ENCODE measurements around the gene MYO6. TPM values are rescaled to one million over a fixed set of nuclear protein-coding genes. Genes with fewer than 3 reads are reported as not detected.
A peak's percentile ranks its signal among the peaks of the same experiment; 100 is the strongest.

The MYO6 gene
- total and polyA plus RNA-seq, 2 experiments from 2014 or later: 10.9 to 24.2 TPM

DNA sequence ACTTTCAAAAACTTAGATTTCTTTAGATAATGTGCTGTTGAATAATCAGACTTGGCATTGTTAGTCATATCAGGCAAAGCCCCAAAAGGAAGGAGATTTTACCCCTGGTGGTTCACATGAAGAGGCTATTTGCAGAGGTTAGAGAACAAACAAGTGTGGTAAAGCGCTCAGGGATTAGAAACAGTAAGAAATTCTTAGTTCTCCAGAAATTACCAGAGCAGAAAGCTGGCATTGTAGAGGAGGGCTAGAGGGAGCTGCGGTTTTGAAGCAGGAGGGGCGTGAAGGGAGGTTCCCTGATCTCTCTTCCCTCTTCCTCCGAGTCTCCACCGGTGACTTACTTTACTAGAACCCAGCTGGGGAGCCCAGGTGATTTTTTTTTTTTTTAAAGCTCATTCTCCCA lies 10.2 kb downstream of the MYO6 start:
- peak overlapping the region; percentile 1; the same call in 1 of the 2 replicates for H2AFZ ChIP-seq
- WGBS, 2 experiments (ENCODE audit: low coverage in 1 of 2, low lambda C conversion rate in 2 of 2, missing lambda C conversion rate in 2 of 2): 39 to 47% methylated on average over 5 of the region's 5 CpGs
- H3K9me3 ChIP-seq (ENCODE audit: low read depth): no peaks in the 10 kb centered on the region
- TF ChIP-seq EZH2phosphoT487 (IDR thresholded peaks at IDR 0.05; ENCODE audit: insufficient read depth, low read depth) (no peak), EZH2 (IDR thresholded peaks at IDR 0.05; ENCODE audit: insufficient read depth, poor library complexity, severe bottlenecking) (no peak)
- H4K20me1 ChIP-seq (ENCODE audit: insufficient read depth): 0 out of 2 replicates have a peak, but pooled peaks cover 6% of the 10 kb centered on the region
- no peaks in the 10 kb centered on the region for H3K36me3 ChIP-seq (ENCODE audit: low read depth)
- H3K4me2 ChIP-seq (ENCODE audit: unreplicated experiment): no peak overlapping the region
- no peaks in the 10 kb centered on the region for H3K9me2 ChIP-seq (ENCODE audit: insufficient read depth)
- H3F3A ChIP-seq (ENCODE audit: insufficient read depth): no peaks in the 10 kb centered on the region
- H3K79me2 ChIP-seq (ENCODE audit: insufficient read depth): peaks cover 81% of the 10 kb centered on the region
- H3K9ac ChIP-seq: no peak overlapping the region
- peak; percentile 16 for DNase-seq
- in situ Hi-C loops (cut with MboI): no loop called here
- no peak overlapping the region for H3K4me3 ChIP-seq
- H3K27ac ChIP-seq: no peak overlapping the region
- H3K4me1 ChIP-seq (ENCODE audit: insufficient read depth): peaks cover 10% of the 10 kb centered on the region; the same call in 1 of the 2 replicates
- no peaks in the 10 kb centered on the region for H3K27me3 ChIP-seq (replicated peaks; ENCODE audit: insufficient read depth)

DNA sequence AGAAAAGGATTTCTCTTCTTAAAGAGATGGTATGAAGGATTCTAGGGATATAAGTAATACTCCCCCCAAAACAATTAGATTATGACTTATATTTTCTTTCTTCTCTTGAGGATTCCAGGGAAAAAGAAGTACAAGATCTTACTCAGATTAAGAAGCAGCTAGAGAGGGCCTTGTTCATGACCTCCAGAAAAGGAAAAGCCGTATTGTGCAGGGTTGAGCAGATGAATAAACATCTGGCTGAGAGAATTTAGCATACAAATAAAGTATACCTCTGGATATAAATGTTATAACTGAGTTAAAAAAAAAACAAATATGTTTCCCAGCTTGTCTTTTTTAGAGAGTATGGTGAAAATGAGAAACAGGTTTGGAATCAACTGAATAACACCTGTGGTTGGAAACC lies 11.3 kb downstream of the MYO6 start:
- Histone ChIP-seq H3K4me3 (no peak overlapping the region), H3K9ac (no peak overlapping the region), H3K27ac (no peak overlapping the region), H3K4me1 (ENCODE audit: insufficient read depth) (peaks cover 10% of the 10 kb centered on the region; the same call in 1 of the 2 replicates), H3K4me2 (ENCODE audit: unreplicated experiment) (no peak overlapping the region), H3K36me3 (ENCODE audit: low read depth) (no peaks in the 10 kb centered on the region), H4K20me1 (ENCODE audit: insufficient read depth) (0 out of 2 replicates have a peak, but pooled peaks cover 6% of the 10 kb centered on the region), H3K9me3 (ENCODE audit: low read depth) (no peaks in the 10 kb centered on the region), H3F3A (ENCODE audit: insufficient read depth) (no peaks in the 10 kb centered on the region), H2AFZ (no peak overlapping the region), H3K9me2 (ENCODE audit: insufficient read depth) (no peaks in the 10 kb centered on the region), H3K79me2 (ENCODE audit: insufficient read depth) (peaks cover 81% of the 10 kb centered on the region), H3K27me3 (replicated peaks; ENCODE audit: insufficient read depth) (no peaks in the 10 kb centered on the region)
- DNase-seq: no peak
- in situ Hi-C loops (cut with MboI): no loop called here
- 89 to 100% methylated on average over 1 of the region's 1 CpG for WGBS, 2 experiments (ENCODE audit: low coverage in 1 of 2, low lambda C conversion rate in 2 of 2, missing lambda C conversion rate in 2 of 2)
- TF ChIP-seq EZH2phosphoT487 (IDR thresholded peaks at IDR 0.05; ENCODE audit: insufficient read depth, low read depth): no peak
- TF ChIP-seq EZH2 (IDR thresholded peaks at IDR 0.05; ENCODE audit: insufficient read depth, poor library complexity, severe bottlenecking): no peak

DNA sequence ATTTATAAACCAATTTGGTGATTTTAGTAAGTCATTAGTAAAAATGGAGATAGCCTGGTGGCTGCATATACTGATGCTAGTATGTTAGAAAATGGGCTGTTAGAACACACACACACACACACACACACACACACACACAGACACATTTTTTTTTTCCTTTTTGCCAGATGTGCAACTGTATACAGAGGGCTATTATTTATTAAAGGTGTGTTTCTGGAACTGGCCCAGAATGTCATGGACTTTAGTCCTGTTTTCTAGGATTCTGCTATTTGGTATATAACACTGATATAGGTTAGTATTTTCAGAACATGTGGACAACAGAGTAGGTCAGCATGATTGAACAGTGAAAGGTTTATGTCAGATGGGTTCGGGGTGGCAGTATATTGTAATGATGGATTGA lies 12.4 kb downstream of the MYO6 start:
- H3K4me3 ChIP-seq: no peak overlapping the region
- in situ Hi-C loops (cut with MboI): no loop called here
- TF ChIP-seq EZH2 (IDR thresholded peaks at IDR 0.05; ENCODE audit: insufficient read depth, poor library complexity, severe bottlenecking) (no peak), EZH2phosphoT487 (IDR thresholded peaks at IDR 0.05; ENCODE audit: insufficient read depth, low read depth) (no peak)
- WGBS, 2 experiments (ENCODE audit: low coverage in 1 of 2, low lambda C conversion rate in 2 of 2, missing lambda C conversion rate in 2 of 2): 84 to 85% methylated on average over 1 of the region's 1 CpG
- H2AFZ ChIP-seq: no peak overlapping the region
- peaks cover 79% of the 10 kb centered on the region for H3K79me2 ChIP-seq (ENCODE audit: insufficient read depth)
- no peaks in the 10 kb centered on the region for H3K36me3 ChIP-seq (ENCODE audit: low read depth)
- 0 out of 2 replicates have a peak, but pooled peaks cover 6% of the 10 kb centered on the region for H4K20me1 ChIP-seq (ENCODE audit: insufficient read depth)
- H3K4me1 ChIP-seq (ENCODE audit: insufficient read depth): peaks cover 10% of the 10 kb centered on the region; the same call in 1 of the 2 replicates
- no peak overlapping the region for H3K27ac ChIP-seq
- H3K27me3 ChIP-seq (replicated peaks; ENCODE audit: insufficient read depth): no peaks in the 10 kb centered on the region
- no peak for DNase-seq
- no peak overlapping the region for H3K4me2 ChIP-seq (ENCODE audit: unreplicated experiment)
- H3F3A ChIP-seq (ENCODE audit: insufficient read depth): no peaks in the 10 kb centered on the region
- H3K9me3 ChIP-seq (ENCODE audit: low read depth): no peaks in the 10 kb centered on the region
- H3K9me2 ChIP-seq (ENCODE audit: insufficient read depth): no peaks in the 10 kb centered on the region
- no peak overlapping the region for H3K9ac ChIP-seq

DNA sequence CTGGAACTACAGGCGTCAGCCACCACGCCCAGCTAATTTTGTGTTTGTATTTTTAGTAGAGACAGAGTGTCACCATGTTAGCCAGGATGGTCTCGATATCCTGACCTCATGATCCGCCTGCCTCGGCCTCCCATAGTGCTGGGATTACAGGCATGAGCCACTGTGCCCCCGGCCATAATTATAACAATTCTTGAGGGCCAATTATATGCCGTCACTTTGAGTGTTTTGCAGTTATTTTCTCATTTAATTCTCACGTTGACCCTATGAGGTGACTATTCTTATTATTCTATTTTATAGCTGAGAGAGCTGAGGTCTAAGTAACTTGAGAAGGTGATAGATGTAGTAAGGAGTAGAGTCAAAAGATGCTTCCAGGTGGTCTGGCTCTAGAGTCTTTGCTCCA lies 13.0 kb downstream of the MYO6 start:
- in situ Hi-C loops (cut with MboI): no loop called here
- Histone ChIP-seq H3K36me3 (ENCODE audit: low read depth) (no peaks in the 10 kb centered on the region), H3K9me3 (ENCODE audit: low read depth) (no peaks in the 10 kb centered on the region), H3K27ac (no peak overlapping the region), H3K9me2 (ENCODE audit: insufficient read depth) (no peaks in the 10 kb centered on the region), H3F3A (ENCODE audit: insufficient read depth) (no peaks in the 10 kb centered on the region), H3K4me3 (no peak overlapping the region), H3K9ac (no peak overlapping the region), H2AFZ (no peak overlapping the region), H3K27me3 (replicated peaks; ENCODE audit: insufficient read depth) (no peaks in the 10 kb centered on the region), H3K79me2 (ENCODE audit: insufficient read depth) (peaks cover 78% of the 10 kb centered on the region), H3K4me1 (ENCODE audit: insufficient read depth) (peaks cover 10% of the 10 kb centered on the region; the same call in 1 of the 2 replicates), H4K20me1 (ENCODE audit: insufficient read depth) (0 out of 2 replicates have a peak, but pooled peaks cover 6% of the 10 kb centered on the region), H3K4me2 (ENCODE audit: unreplicated experiment) (no peak overlapping the region)
- no peak for DNase-seq
- TF ChIP-seq EZH2 (IDR thresholded peaks at IDR 0.05; ENCODE audit: insufficient read depth, poor library complexity, severe bottlenecking) (no peak), EZH2phosphoT487 (IDR thresholded peaks at IDR 0.05; ENCODE audit: insufficient read depth, low read depth) (no peak)
- 88 to 91% methylated on average over 8 of the region's 8 CpGs for WGBS, 2 experiments (ENCODE audit: low coverage in 1 of 2, low lambda C conversion rate in 2 of 2, missing lambda C conversion rate in 2 of 2)

- no peak for DNase-seq
- no peak overlapping the region for H3K4me3 ChIP-seq
- H3K27ac ChIP-seq: no peak overlapping the region
- H3K36me3 ChIP-seq (ENCODE audit: low read depth): no peaks in the 10 kb centered on the region
- no peaks in the 10 kb centered on the region for H3K4me1 ChIP-seq (ENCODE audit: insufficient read depth)
- H3K79me2 ChIP-seq (ENCODE audit: insufficient read depth): peaks cover 57% of the 10 kb centered on the region
- no peaks in the 10 kb centered on the region for H3K27me3 ChIP-seq (replicated peaks; ENCODE audit: insufficient read depth)
- H4K20me1 ChIP-seq (ENCODE audit: insufficient read depth): 0 out of 2 replicates have a peak, but pooled peaks cover 6% of the 10 kb centered on the region
- H3K4me2 ChIP-seq (ENCODE audit: unreplicated experiment): no peak overlapping the region
- H2AFZ ChIP-seq: no peak overlapping the region
- in situ Hi-C loops (cut with MboI): no loop called here
- no peak overlapping the region for H3K9ac ChIP-seq
- H3K9me2 ChIP-seq (ENCODE audit: insufficient read depth): no peaks in the 10 kb centered on the region
- H3F3A ChIP-seq (ENCODE audit: insufficient read depth): no peaks in the 10 kb centered on the region
- TF ChIP-seq EZH2 (IDR thresholded peaks at IDR 0.05; ENCODE audit: insufficient read depth, poor library complexity, severe bottlenecking) (no peak), EZH2phosphoT487 (IDR thresholded peaks at IDR 0.05; ENCODE audit: insufficient read depth, low read depth) (no peak)
- H3K9me3 ChIP-seq (ENCODE audit: low read depth): no peaks in the 10 kb centered on the region
These were observed 17.3 kb downstream of the MYO6 start for GRCh38 chr6:75766387-75766786.
